NCI-H1436 treated with DMSO at 0.1 percent for 48 hours (cell line): ENCODE results near the gene FLT3.
"Not testable (repeated sequence)": the region's sequence is repeated elsewhere in the genome, so short reads cannot be mapped to it uniquely, and the experiment has no call there.

Source experiments
- DNase-seq: peaks from one replicate; lab custom pipeline; 2025; lab: John Stamatoyannopoulos, UW

The FLT3 gene

GRCh38 chr13:28099396-28100149 lies 803 bp downstream of the FLT3 start:
- no peak for DNase-seq

DNA sequence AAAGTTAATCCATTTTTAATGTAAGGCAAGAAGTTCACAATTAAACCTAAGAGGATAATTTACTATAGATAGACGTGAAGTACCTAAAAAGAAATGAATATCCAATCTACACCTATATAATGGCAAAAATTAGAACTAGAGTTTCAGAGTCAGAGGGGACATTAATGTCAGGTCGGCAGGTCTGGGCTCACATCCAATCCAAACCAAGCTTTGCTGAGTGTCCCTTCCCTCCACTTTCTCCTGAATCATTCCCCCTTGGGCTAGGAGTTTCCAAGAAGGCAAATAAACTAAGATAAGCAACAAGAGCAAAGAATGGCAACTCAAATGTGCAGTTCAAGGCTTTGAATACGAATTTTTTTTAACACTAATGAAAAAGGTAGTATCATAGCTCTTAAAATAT lies 2.9 kb downstream of the FLT3 start:
- no peak for DNase-seq

DNA sequence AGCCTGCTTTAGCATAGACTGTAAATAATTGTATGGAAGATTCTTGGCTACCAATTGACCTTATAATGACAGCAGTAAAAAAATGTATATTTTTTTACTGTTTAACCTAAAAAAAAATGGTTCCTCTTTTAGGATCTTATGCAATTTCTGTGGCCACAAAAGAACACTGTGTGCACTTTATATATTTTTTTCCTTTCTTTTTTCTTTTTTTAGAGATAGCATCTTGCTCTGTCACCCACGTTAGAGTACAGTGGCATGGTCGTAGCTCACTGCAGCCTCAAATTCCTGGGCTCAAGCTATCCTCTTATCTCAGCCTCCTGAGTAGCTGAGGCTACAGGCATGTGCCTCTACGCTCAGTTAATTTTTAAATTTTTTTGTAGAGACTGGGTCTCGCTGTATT lies 6.1 kb downstream of the FLT3 start:
- DNase-seq = no peak

DNA sequence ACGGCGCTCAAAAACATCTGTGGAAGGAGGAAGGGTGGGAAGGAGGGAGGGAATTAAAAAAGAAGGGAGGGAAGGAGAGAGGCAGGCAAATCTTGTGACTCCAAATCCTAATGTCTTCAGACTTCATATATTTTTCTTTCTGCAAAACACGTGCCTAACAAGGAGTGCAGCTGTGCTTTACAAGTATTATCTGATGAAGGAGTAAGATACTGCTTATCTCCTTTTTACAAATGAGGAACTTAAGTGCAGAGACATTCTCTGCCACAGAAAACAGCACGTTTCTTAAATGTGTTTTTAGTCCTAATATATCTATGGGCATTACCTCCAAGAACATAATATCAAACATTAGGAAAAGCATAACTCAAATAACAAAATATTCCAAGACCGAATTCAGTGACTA lies 6.5 kb downstream of the FLT3 start:
- no peak for DNase-seq

- no peak for DNase-seq
These were observed 7.9 kb downstream of the FLT3 start for GRCh38 chr13:28092431-28092830.

DNA sequence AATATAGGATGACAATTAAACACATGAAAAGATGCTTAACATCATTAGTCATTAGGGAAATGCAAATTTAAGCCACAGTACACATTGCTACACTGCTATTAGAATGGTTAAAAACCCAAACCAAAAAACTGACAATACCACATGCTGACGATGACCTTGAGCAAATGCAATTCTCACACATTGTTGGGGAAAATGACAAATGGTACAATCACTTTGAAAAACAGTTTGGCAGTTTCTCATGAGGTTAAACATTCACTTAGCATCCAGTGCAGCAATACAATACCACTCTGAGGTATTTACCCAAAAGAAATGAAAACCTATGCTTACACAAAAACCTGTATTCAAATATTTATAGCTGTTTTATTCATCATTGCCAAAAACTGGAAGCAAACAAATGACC lies 11.3 kb downstream of the FLT3 start:
- DNase-seq = no peak

DNA sequence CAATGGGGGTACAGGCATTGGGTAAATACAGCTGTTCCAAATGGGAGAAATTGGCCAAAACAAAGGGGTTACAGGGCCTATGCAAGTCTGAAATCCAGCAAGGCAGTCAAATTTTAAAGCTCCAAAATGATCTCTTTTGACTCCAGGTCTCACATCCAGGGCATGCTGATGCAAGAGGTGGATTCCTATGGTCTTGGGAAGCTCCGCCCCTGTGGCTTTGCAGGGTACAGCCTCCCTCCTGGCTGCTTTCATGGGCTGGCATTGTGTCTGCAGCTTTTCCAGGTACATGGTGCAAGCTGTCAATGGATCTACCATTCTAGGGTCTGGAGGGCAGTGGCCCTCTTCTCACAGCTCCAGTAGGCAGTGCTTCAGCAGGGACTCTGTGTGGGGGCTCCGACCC lies 22.6 kb downstream of the FLT3 start:
- not testable (repeated sequence) for DNase-seq

DNA sequence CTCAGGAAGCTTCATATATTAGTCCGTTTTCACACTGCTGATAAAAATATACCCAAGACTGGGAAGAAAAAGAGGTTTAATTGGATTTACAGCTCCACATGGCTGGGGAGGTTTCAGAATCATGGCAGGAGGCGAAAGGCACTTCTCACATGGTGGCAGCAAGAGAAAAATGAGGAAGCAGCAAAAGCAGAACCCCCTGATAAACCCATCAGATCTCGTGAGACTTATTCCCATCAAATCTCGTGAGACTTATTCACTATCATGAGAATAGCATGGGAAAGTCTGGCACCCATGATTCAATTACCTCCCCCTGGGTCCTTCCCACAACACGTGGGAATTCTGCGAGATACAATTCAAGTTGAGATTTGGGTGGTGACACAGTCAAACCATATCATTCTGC lies 23.1 kb downstream of the FLT3 start:
- DNase-seq = no peak

GRCh38 chr13:28071424-28071823 lies 29.0 kb downstream of the FLT3 start:
- no peak for DNase-seq

DNA sequence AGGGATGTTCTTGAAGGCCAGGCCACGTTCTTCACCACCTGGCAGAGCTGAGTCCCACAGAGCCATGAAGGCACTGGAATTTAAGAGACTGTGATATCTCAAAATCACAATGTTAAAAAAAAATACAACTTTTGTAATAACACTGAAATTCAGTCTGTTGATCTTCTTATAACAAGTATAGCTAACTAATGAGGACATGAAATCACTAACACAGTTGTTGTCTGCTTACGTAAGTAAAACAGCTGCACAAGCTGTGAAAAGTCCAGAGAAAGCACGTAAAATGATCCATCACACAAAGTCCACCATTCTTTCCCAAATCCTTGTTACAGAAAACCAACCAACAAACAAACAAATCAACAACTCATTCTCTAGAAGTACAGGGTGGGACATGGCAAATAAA lies 32.9 kb downstream of the FLT3 start:
- no peak for DNase-seq

DNA sequence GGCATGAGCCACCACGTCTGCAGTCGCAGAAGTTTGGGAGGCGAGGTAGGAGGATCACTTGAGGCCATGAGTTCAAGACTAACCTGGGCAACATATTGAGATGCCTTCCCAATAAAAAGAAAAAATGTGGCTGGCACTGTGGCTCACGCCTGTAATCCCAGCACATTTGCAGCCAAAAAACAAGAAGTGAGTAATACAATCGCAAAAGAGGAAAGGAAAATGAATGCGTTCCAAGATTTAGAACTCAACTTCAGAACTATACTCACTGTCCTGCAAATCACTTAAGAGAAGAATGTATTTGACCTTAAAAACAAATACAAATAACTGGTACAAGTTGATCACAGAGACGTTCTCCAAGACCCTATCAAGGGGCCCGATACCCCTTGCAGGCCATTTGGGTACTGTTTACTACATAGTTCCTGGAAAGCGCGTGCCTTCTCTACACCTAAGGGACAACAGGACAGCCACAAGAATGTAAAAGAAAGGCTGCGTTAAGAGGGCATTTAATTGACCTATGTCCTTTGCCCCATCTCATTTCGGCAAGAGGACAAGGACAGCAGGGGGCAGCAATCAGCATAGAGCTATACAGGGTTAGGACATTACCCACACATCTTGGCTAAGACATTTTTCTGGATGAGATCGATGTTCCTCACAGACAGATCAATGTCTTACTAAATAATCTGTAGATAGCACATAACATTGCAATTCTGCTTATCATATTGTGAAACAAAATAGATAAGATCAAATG lies 41.3 kb downstream of the FLT3 start:
- no peak for DNase-seq

DNA sequence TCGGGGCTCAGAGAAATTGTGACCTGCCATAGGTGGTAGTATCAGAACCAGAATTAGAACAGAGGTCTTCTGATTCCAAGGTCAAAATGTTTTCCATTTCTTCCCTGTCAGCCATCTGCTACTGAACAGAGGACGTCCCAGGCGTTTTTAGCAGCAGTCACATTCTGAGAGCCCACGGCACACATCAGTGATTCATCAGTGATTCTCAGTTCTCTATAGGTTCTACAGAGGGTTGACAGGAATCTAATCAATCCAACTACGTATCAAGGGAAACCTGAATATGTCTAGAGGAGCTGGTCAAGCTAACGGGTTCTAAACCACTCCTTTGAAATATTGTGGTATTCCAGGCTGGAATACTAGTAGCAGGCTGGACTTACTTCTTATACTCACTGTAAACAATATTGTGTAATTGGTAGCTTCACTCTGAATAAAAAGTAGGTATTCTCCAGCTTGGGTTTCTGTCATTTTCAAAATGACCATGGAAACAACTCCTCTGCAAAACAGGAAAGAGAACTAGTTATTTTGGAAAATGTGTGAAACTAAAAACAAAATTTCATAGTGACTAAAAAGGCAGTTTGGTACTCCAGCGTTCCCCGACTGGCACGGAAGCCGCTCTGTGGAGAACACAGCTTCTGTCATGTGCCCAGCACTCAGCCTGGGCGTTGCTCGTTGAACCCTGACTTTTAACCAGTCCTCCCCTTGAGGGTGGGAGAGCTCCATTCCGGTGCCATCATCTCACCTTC lies 43.2 kb downstream of the FLT3 start:
- DNase-seq = no peak

- DNase-seq = no peak
These were observed 44.0 kb downstream of the FLT3 start for GRCh38 chr13:28056426-28056825.

GRCh38 chr13:28055357-28055756 lies 45.0 kb downstream of the FLT3 start:
- no peak for DNase-seq

GRCh38 chr13:28052945-28053344 lies 47.4 kb downstream of the FLT3 start:
- no peak for DNase-seq

DNA sequence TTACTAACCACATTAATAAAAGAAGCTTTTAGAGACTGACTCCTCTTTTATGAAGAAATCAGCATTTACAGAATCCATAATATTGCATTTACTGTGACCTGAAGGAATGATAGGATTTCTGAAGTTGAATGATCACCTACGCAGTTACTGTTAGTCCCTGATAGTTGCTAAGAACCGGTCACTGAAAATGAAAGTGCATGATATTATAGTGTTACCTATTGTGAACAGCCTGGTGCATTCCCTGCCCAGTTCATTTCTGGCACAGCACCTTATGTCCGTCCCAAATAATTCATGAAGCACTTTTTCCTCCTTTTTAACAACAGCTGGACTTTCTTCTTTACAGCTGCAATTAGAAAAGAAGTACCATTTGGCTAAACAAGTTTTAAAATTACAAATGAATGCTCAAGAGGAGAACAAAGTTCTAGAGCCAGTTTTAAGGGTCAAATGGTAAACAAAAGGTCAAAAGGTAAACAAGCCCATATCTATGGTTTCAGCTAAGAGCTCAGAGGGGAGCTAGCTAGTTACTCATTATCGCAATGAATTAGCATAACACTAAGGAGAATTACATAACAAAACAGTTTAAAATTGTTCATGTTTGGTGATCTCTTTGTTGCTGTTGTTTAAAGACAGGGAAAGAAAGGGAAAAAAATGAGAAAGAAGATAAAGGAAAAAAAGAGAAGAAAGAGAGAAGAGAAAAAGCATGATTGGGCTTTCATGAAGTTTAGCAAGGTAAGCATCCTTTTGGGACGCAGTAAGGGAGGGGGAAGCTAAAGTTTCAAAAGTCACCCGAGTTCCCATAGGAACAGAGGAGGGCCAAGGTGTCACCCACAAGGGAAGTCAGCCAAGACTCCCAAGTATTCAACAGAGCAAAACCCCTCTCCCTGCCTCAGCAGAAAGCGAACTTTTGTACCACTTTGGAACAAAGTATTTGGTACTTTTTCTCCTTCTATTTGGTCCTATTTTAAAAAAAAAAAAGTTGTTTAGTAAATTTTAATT lies 50.2 kb downstream of the FLT3 start:
- DNase-seq = no peak

- no peak for DNase-seq
These were observed 51.2 kb downstream of the FLT3 start for GRCh38 chr13:28049215-28049614.

GRCh38 chr13:28048768-28049167 lies 51.6 kb downstream of the FLT3 start:
- DNase-seq = no peak

- DNase-seq = no peak
These were observed 52.5 kb downstream of the FLT3 start for GRCh38 chr13:28047757-28048388.

DNA sequence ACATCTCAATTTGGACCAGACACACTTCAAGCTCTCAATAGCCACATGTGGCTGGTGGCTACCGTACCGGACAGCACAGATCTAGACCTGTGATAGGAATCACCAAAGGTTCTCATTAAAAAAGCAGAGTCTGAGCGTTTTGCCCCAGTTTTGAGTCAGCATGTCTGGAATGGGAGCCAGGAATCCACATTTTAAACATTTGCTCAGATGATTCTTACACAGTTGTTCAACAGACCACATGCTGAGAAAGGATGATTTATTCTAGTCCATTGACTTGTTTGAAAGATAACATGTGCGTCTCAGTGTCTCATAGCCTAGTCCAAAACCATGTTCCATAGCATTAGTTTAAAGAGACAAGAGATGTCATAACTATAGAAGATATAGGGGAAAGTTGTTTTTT lies 53.4 kb downstream of the FLT3 start:
- no peak for DNase-seq

DNA sequence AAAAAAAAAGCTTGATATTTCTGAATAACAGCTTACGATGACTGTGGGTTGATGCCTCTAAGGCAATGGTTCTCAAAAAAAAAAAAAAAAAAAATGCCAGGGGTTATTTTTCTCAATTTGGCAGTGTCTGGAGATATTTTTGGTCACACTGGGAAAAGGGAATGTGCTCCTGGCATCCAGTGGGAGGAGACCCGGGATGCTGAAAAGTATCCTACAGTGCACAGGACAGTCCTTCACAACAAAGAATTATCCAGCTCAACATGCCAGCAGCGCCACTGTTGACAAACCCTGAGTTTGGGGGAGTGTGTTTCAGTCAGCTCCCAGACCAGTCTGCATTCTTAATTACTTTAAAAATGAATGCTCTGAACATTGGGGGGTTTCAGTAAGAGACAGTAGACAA lies 54.5 kb downstream of the FLT3 start:
- no peak for DNase-seq
